HL-60 (cell line): ENCODE data around the gene NSMF.

Experiments used
- GABPA ChIP-seq: IDR thresholded peaks from 2 replicates; pipeline ENCODE4 v1.6.1; 2012; ENCODE audit warnings: low read depth
- TF ChIP-seq, protein P1 (sequence below): IDR thresholded peaks from one replicate; pipeline ENCODE4 v1.5.1; 2011; ENCODE audit warnings: low read length, control low read depth, inconsistent platforms; ENCODE audit not compliant: insufficient read depth

DNA sequence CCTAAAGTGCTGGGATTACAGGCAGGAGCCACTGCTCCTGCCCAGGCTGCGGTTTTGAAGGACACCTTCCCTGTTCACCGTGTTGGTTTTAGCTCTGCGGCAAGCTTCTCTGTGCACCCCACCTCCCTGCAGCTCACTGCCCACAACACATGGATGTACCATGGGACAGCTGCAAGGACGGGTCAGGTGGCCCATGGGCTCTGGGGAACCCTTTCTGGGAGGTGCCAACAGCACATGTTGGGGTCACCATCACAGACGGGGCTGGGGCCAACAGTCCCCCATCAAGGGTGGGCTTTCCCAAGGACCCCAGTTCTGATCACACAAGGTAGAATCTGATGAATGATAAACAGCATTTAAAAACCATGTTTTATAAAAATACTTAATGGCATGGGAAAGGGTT, 43.7 kb downstream of the NSMF start:
- TF ChIP-seq, protein P1, sequence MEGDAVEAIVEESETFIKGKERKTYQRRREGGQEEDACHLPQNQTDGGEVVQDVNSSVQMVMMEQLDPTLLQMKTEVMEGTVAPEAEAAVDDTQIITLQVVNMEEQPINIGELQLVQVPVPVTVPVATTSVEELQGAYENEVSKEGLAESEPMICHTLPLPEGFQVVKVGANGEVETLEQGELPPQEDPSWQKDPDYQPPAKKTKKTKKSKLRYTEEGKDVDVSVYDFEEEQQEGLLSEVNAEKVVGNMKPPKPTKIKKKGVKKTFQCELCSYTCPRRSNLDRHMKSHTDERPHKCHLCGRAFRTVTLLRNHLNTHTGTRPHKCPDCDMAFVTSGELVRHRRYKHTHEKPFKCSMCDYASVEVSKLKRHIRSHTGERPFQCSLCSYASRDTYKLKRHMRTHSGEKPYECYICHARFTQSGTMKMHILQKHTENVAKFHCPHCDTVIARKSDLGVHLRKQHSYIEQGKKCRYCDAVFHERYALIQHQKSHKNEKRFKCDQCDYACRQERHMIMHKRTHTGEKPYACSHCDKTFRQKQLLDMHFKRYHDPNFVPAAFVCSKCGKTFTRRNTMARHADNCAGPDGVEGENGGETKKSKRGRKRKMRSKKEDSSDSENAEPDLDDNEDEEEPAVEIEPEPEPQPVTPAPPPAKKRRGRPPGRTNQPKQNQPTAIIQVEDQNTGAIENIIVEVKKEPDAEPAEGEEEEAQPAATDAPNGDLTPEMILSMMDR = no peak
- TF ChIP-seq GABPA = no peak
